ENCODE results near the gene ZNF764. TPM values are rescaled to one million over a fixed set of nuclear protein-coding genes. Genes with fewer than 3 reads are reported as not detected.
A peak's percentile ranks its signal among the peaks of the same experiment; 100 is the strongest.
"Not testable (repeated sequence)": the region's sequence is repeated elsewhere in the genome, so short reads cannot be mapped to it uniquely, and the experiment has no call there.

ZNF764 gene
- total RNA-seq, 2 donors from 2014 or later = 19.5 to 21.4 TPM

DNA sequence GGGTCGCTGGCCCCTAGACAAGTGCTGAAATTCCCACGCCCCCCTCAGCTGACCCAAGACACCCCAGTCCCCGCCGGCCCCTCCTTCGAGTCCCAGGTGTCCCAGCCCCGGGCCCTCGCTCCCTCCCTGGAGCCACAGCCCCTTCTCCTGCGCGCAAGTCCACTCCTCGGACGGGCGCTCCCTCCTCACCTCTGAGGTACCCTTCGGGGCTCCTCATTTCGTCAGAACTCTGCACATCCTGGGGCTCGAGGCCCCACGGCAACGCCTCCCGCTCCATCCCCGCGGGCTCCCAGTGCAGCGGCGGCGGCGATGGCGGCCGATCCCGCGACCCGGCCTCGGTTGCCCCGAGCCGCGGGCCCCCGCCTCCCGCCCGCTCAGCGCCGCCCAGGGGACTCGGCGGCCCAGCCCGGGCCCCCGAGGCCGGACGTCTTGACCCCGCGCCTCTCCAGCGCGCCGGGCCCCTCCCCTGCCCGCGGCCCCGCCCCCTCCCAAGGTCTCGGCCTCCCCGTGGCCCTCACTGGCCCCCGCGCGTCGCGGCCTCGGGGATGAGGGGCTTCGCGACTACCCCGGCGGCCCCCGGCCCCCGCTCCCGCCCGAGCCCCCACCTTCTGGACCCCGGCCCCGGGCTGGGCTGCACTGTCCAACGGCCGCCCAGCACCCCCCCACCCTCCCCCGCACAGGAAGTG, 31.9 kb downstream of the ZNF764 start, which contains the start of gene ZNF768:
Gene ZNF768 (minus strand): TSS at position 430 of the 686 bp plus-strand sequence. CDS start 153 bp downstream, at position 277.
- Mint-ChIP-seq H3K36me3 (ENCODE audit: low read depth) (peaks cover 3% of the 10 kb centered on the region), H3K27me3 (no peaks in the 10 kb centered on the region), H3K27ac (peak within 1 kb of the TSS; percentile 85), H3K4me3 (peak within 1 kb of the TSS; percentile 89), H3K4me1 (peaks cover 30% of the 10 kb centered on the region)
- no peaks in the 10 kb centered on the region for H3K9me3 ChIP-seq (ENCODE audit: control insufficient read depth, low read length, poor library complexity, severe bottlenecking)
- ATAC-seq (peak; percentile 22), DNase-seq (peak in 2 of 3 donors; percentile 35 to 46)

DNA sequence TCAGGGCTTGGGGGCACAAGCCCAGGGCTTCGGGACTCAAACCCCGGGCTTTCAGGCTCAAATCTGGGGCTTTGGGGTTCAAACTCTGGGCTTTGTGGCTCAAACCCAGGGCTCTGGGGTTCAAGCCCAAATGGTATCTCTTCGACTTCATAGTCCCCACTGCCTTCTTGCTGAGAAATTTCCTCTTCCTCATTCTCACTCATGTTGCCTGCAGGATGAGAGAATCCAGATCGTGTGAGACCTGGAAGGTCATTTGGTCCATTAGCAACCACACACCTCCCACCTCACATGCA, 32.4 kb downstream of the ZNF764 start:
- H3K27me3 Mint-ChIP-seq = no peaks in the 10 kb centered on the region
- no peaks in the 10 kb centered on the region for H3K9me3 ChIP-seq (ENCODE audit: control insufficient read depth, low read length, poor library complexity, severe bottlenecking)
- peak overlapping the region; percentile 8 for H3K27ac Mint-ChIP-seq
- DNase-seq (no peak), ATAC-seq (no peak)
- H3K4me3 Mint-ChIP-seq = peak overlapping the region; percentile 80
- H3K36me3 Mint-ChIP-seq (ENCODE audit: low read depth) = peaks cover 3% of the 10 kb centered on the region
- peaks cover 27% of the 10 kb centered on the region for H3K4me1 Mint-ChIP-seq

DNA sequence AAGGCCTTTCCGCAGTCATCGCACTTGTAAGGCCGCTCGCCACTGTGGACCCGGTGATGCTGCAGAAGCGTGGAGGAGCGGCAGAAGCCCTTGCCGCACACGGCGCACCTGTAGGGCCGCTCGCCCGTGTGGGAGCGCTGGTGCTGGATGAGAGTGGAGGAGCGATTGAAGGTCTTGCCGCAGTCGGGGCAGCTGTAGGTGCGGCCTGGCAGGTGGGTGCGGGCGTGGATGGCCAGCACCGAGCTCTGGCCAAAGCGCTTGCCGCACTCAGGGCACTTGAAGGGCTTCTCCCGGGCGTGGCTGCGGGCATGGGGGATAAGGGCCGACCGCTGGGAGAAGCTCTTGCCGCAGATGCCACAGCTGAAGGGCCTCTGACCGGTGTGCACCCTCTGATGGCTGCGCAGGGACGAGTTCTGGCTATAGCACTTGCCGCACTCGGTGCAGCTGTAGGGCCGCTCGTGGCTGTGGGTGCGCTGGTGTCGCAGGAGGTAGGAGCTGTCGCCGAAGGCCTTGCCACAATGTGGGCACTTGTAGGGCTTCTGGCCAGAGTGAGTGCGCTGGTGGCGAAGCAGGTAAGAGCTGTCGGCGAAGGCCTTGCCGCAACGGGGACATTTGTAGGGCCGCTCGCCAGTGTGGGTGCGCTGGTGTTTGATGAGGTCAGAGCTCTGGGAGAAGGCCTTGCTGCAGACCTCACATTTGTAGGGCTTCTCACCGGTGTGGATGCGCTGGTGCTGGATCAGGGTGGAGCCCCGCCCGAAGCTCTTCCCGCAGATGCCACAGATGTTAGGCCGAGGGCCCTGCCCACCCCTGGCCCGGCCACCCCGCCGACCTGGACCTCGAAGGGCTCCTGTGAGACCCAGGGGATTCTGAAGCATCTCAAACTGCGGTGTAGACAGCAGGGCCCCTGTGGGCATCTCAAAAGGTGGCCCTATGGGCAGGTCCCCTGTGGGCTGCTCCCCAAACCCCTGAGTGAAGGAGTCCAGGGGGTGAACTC, 33.3 kb downstream of the ZNF764 start:
- peaks cover 3% of the 10 kb centered on the region for H3K36me3 Mint-ChIP-seq (ENCODE audit: low read depth)
- peaks cover 23% of the 10 kb centered on the region for H3K4me1 Mint-ChIP-seq
- ATAC-seq (no peak), DNase-seq (no peak)
- peak overlapping the region; percentile 63 for H3K4me3 Mint-ChIP-seq
- no peaks in the 10 kb centered on the region for H3K9me3 ChIP-seq (ENCODE audit: control insufficient read depth, low read length, poor library complexity, severe bottlenecking)
- peak overlapping the region; percentile 8 for H3K27ac Mint-ChIP-seq
- H3K27me3 Mint-ChIP-seq = no peaks in the 10 kb centered on the region

DNA sequence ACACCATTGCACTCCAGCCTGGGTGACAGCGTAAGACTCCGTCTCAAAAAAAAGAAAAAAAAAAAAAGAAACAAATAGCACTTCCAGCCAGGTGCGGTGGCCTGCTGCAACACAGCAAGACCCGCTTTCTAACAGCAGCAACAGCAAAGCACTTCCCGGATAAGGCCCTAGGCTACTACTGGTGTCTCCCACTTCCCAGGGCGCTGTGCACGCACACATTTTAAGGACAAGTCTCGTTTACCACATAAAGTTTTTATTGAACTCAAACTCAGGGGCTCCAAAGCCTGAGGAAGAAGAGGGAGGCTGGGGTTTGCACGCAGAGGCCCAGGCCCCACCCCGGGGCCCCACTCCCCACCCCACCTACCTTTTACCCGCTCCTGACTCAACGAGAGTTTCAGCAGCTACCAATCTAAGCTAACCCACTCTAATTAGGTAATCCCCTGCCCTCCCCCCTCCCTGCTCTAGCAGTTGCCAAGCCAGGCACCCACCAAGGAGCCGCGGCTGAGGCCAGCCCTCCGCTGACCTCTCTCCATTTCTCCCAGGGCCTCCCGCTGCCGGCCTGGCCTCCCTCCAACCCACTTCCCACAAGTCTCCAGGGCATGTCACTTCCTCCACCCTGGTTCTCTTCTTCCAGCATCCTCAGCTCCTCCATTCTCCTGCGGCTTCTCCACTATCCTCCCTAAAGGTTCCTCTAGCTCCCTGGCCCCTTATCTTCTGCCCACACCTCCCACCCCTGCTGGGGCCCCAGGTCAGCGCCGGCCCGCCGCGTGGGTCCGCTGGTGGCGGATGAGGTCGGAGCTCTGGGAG, 34.2 kb downstream of the ZNF764 start:
- DNase-seq (no peak), ATAC-seq (no peak)
- H3K27ac Mint-ChIP-seq = no peak overlapping the region

DNA sequence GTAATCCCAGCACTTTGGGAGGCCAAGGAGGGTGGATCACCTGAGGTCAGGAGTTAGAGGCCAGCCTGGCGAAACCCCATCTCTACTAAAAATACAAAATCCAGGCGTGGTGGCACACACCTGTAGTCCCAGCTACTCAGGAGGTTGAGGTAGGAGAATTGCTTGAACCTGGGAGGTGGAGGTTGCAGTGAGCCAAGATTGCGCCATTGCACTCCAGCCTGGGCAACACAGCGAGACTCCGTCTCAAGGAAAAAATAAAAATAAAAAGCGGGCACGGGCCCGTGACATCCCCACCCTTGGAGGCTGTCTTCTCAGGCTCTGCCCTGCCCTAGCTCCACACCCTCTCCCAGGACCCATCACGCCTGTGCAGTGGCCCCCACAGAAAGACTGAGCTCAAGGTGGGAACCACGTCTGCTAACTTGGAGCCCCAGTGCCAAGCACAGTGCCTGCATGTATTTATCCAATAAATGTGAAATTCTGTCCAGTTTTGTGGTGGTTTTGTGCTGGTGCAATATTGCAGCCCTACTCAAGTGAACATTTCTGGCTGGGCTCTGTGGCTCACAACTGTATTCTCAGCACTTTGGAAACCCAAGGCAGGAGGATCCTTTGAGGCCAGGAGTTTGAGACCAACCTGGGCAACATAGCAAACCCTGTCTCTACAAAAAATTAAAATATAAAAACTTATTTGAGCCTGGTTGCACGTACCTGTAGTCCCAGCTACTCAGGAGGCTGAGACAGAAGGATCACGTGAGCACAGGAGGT, 35.3 kb downstream of the ZNF764 start:
- Mint-ChIP-seq H3K27ac (peak overlapping the region; percentile 27), H3K36me3 (ENCODE audit: low read depth) (peaks cover 11% of the 10 kb centered on the region), H3K4me1 (peaks cover 20% of the 10 kb centered on the region)
- H3K27me3 Mint-ChIP-seq; H3K4me3 Mint-ChIP-seq; ATAC-seq; DNase-seq; H3K9me3 ChIP-seq (ENCODE audit: control insufficient read depth, low read length, poor library complexity, severe bottlenecking): not testable (repeated sequence)

More for the DNA sequence above, 34.2 kb downstream of the ZNF764 start:
- peaks cover 11% of the 10 kb centered on the region for H3K36me3 Mint-ChIP-seq (ENCODE audit: low read depth)
- no peak overlapping the region for H3K4me3 Mint-ChIP-seq
- no peaks in the 10 kb centered on the region for H3K27me3 Mint-ChIP-seq
- H3K9me3 ChIP-seq (ENCODE audit: control insufficient read depth, low read length, poor library complexity, severe bottlenecking) = no peaks in the 10 kb centered on the region
- H3K4me1 Mint-ChIP-seq = peaks cover 23% of the 10 kb centered on the region

DNA sequence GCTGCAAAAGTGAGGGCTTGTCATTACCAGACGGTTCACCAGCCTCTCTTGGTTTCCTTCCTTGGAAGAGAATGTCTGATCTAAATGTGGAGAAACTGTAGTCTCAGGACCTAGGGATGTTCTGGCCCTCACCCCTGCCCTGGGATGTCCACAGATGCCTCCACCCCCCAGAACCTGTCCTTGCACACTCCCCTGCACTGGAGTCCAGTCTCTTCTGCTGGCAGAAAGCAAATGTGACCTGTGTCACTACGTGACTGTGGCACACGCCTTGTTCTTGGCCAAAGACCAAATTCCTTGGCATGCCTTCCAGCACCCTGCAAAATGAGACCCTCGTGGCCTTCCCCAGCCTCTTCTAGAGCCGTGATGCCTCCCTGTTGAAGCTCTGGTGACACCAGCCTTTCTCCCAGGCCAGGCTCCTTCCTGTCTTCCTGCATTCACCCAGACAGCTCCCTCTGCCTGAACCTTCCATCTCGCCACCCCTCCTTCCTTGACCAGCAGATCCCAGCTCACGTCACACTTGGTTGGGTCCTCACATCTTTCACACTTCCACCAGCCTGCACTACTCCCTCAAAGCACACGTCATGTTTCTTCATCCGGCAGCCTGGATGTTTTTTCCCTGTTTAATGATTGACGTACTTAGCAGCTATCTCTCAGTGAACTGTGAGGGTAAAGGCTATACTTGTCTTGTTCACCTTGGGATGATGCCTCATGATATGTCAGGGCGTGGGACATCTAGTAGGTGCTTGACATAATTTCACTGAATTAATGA, 36.1 kb downstream of the ZNF764 start:
- no peak for DNase-seq
- Mint-ChIP-seq H3K4me1 (peaks cover 13% of the 10 kb centered on the region), H3K36me3 (ENCODE audit: low read depth) (peaks cover 11% of the 10 kb centered on the region), H3K27ac (peak overlapping the region; percentile 27), H3K4me3 (peak overlapping the region; percentile 22), H3K27me3 (no peaks in the 10 kb centered on the region)
- H3K9me3 ChIP-seq (ENCODE audit: control insufficient read depth, low read length, poor library complexity, severe bottlenecking) = no peaks in the 10 kb centered on the region
- ATAC-seq = no peak

DNA sequence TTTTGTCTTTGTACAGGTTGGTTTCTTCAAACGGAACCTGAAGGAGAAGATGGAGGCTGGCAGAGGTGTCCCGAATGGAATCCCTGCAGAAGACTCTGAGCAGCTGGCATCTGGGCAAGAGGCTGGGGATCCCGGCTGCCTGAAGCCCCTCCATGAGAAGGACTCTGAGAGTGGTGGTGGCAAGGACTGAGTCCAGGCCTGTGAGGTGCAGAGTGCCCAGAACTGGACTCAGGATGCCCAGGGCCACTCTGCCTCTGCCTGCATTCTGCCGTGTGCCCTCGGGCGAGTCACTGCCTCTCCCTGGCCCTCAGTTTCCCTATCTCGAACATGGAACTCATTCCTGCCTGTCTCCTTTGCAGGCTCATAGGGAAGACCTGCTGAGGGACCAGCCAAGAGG, 36.7 kb downstream of the ZNF764 start:
- DNase-seq = no peak
- H3K27ac Mint-ChIP-seq = peak overlapping the region; percentile 27
- no peaks in the 10 kb centered on the region for H3K9me3 ChIP-seq (ENCODE audit: control insufficient read depth, low read length, poor library complexity, severe bottlenecking)
- H3K36me3 Mint-ChIP-seq (ENCODE audit: low read depth) = peaks cover 11% of the 10 kb centered on the region
- H3K4me1 Mint-ChIP-seq = peaks cover 15% of the 10 kb centered on the region
- no peaks in the 10 kb centered on the region for H3K27me3 Mint-ChIP-seq
- ATAC-seq = no peak
- H3K4me3 Mint-ChIP-seq = no peak overlapping the region

DNA sequence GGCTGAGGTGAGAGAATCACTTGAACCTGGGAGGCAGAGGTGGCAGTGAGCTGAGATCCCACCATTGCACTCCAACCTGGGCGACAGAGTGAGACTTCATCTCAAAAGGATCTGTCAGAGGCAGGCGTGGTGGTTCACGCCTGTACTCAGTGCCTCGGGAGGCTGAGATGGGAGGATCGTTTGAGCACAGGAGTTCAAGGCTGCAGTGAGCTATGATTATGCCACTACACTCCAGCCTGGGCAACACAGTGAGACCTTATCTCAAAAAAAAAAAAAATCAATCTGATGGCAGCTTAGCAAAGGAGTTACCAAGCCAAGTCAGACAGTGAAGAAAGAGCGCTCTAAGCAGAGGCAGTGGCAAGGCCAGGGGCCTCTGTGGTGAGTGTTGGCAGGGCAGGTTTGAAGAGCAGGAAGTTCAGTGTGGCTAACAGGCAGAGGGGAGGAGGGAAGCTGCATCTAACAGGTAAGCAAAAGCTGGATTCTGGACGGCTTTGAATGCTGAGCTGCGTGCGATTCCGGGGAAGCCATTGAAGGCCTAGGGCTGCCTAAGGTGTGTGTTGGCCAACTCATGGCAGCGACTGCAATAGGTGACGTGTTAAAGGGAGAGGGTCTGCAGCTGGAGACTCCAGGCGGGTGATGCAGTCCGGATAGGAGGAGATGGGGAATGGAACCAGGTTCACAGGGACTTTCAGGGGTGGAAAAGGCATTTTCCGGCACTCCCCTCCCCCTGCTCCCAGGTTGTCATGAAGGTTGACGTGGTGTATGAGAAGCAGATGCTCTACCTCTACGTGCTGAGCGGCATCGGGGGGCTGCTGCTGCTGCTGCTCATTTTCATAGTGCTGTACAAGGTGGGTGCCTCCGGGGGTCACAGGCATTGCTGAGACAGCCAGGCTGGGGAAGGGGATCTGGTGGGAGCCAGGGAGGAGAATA, 38.8 kb downstream of the ZNF764 start:
- peaks cover 11% of the 10 kb centered on the region for H3K36me3 Mint-ChIP-seq (ENCODE audit: low read depth)
- no peak for DNase-seq
- no peaks in the 10 kb centered on the region for H3K9me3 ChIP-seq (ENCODE audit: control insufficient read depth, low read length, poor library complexity, severe bottlenecking)
- peaks cover 19% of the 10 kb centered on the region for H3K4me1 Mint-ChIP-seq
- ATAC-seq = no peak
- H3K27ac Mint-ChIP-seq = peak overlapping the region; percentile 70
- no peaks in the 10 kb centered on the region for H3K27me3 Mint-ChIP-seq
- no peak overlapping the region for H3K4me3 Mint-ChIP-seq

DNA sequence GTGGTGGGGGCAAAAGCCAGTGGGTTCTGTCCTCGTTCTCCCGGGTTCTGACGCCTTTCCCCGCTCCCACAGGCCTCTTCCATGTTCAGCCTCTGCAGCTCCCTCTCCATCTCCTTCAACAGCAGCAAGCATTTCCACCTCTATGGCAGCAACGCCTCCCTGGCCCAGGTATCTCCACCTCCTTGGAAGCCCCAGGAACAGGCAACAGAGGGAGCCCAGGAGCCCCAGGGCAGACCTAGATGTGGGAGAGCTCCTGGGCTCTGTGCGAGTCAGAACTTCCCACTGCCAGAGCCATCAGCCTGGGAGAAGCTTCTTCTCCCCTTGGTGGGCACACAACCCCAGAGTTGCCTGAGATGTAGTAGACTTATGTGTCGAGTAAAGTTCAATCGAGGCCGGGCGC, 39.6 kb downstream of the ZNF764 start:
- Mint-ChIP-seq H3K4me1 (peaks cover 19% of the 10 kb centered on the region), H3K27me3 (no peaks in the 10 kb centered on the region), H3K27ac (peak overlapping the region; percentile 70), H3K4me3 (no peak overlapping the region), H3K36me3 (ENCODE audit: low read depth) (peaks cover 11% of the 10 kb centered on the region)
- no peaks in the 10 kb centered on the region for H3K9me3 ChIP-seq (ENCODE audit: control insufficient read depth, low read length, poor library complexity, severe bottlenecking)
- no peak for ATAC-seq
- DNase-seq = no peak

DNA sequence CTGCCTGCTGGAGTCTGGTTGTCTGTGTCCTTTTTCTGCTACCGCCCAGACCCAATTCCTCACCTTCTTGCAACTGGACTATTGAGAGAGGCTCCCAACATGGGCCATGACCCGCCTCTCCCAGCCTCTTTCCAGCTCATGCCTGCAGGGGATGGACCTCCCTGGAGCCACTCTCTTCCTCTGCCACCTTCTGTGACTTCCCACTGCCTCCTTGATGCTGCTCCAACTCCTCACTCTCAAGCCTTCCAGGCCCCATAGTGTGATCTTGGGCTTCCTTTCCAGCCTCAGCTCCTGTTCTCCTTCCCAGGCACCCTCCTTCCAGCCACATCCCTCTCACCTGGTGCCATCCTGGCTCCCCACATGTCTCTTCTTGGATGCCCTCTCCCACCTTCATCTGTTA, 42.9 kb downstream of the ZNF764 start:
- H3K4me1 Mint-ChIP-seq = peaks cover 21% of the 10 kb centered on the region
- no peaks in the 10 kb centered on the region for H3K27me3 Mint-ChIP-seq
- H3K9me3 ChIP-seq (ENCODE audit: control insufficient read depth, low read length, poor library complexity, severe bottlenecking) = no peaks in the 10 kb centered on the region
- peaks cover 15% of the 10 kb centered on the region for H3K36me3 Mint-ChIP-seq (ENCODE audit: low read depth)
- DNase-seq = no peak
- peak overlapping the region; percentile 84 for H3K27ac Mint-ChIP-seq
- no peak overlapping the region for H3K4me3 Mint-ChIP-seq
- no peak for ATAC-seq

DNA sequence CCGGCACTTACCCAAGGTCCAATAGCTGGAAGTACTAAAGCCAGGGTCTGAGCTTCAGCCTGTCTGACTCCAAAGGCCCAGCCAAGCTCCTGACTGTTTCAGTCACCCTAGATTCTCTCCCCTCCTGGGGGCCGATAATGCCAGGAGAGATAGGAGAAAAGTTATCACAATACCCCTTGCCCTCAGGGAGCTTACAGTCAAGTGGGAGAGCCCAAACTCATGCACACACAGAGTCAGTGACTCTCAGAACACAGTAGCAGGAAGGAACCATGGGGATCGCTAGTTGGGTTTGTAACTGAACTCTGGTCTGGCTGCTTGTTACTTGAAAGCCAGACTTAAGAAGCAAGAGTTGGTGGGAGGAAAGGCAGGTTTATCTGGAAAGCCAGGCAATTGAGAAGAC, 46.7 kb downstream of the ZNF764 start:
- Mint-ChIP-seq H3K4me3 (no peak overlapping the region), H3K27me3 (no peaks in the 10 kb centered on the region), H3K27ac (peak overlapping the region; percentile 81), H3K36me3 (ENCODE audit: low read depth) (peaks cover 8% of the 10 kb centered on the region), H3K4me1 (peaks cover 13% of the 10 kb centered on the region)
- ATAC-seq (no peak), DNase-seq (no peak)
- H3K9me3 ChIP-seq (ENCODE audit: control insufficient read depth, low read length, poor library complexity, severe bottlenecking) = no peaks in the 10 kb centered on the region
